Coronary artery (tissue), 2 donors: Measurements from ENCODE around the gene TREM1.

Experiments
- DNase-seq: peaks from one replicate; pipeline ENCODE4 v3.0.0-alpha.2; 2017; ENCODE audit warnings: low spot score
- H3K27ac ChIP-seq, 2 donors: fragments of 200-600 bp; sonication (generic); one replicate each; pipeline ENCODE4 v1.5.1; 2016 to 2019
- H3K4me3 ChIP-seq: fragments of 200-600 bp; sonication (generic); 2 replicates; pipeline ENCODE4 v1.5.1; 2016; ENCODE audit warnings: mild to moderate bottlenecking, moderate library complexity
- CTCF ChIP-seq: fragments of 200-600 bp; sonication (generic); IDR thresholded peaks from one replicate; pipeline ENCODE4 v1.5.1; 2019; ENCODE audit warnings: antibody characterized with exemption

The TREM1 gene

GRCh38 chr6:41294214-41294872, 7.9 kb upstream of the TREM1 start:
- TF ChIP-seq CTCF = no peak
- H3K4me3 ChIP-seq = no peak overlapping the region
- DNase-seq = no peak
- no peak overlapping the region for H3K27ac ChIP-seq

- H3K27ac ChIP-seq = no peak overlapping the region
- no peak for DNase-seq
- TF ChIP-seq CTCF = no peak
Measured at GRCh38 chr6:41291717-41292116, 5.2 kb upstream of the TREM1 start.

GRCh38 chr6:41289815-41290214, 3.3 kb upstream of the TREM1 start:
- no peak overlapping the region for H3K27ac ChIP-seq
- TF ChIP-seq CTCF = no peak
- DNase-seq = no peak
- no peak overlapping the region for H3K4me3 ChIP-seq

More at GRCh38 chr6:41291717-41292116, 5.2 kb upstream of the TREM1 start:
- H3K4me3 ChIP-seq = no peak overlapping the region

- no peak for DNase-seq
- no peak overlapping the region for H3K27ac ChIP-seq
- H3K4me3 ChIP-seq = no peak overlapping the region
- TF ChIP-seq CTCF = no peak
Measured at GRCh38 chr6:41288754-41289129, 2.3 kb upstream of the TREM1 start.

GRCh38 chr6:41288030-41288753, 1.7 kb upstream of the TREM1 start:
- no peak for DNase-seq
- H3K27ac ChIP-seq = no peak overlapping the region
- no peak overlapping the region for H3K4me3 ChIP-seq
- TF ChIP-seq CTCF = no peak

GRCh38 chr6:41284726-41285125, 1.8 kb downstream of the TREM1 start:
- Histone ChIP-seq H3K27ac (no peak overlapping the region), H3K4me3 (no peak overlapping the region)
- TF ChIP-seq CTCF = no peak
- DNase-seq = peak; percentile 55

- H3K4me3 ChIP-seq = no peak overlapping the region
- H3K27ac ChIP-seq = no peak overlapping the region
- no peak for DNase-seq
- TF ChIP-seq CTCF = no peak
Measured at GRCh38 chr6:41283600-41283999, 2.9 kb downstream of the TREM1 start.
